EL (cell line): ENCODE results near the gene MUC5AC.
"Not testable (repeated sequence)": the region's sequence is repeated elsewhere in the genome, so short reads cannot be mapped to it uniquely, and the experiment has no call there.

Source experiments
- DNase-seq: peaks from one replicate; pipeline ENCODE4 v3.0.0-alpha.2; 2016

Gene MUC5AC

GRCh38 chr11:1242751-1243150, 85.0 kb downstream of the MUC5AC start:
- DNase-seq, result not testable (repeated sequence)

GRCh38 chr11:1243521-1243920, 85.8 kb downstream of the MUC5AC start:
- DNase-seq, result not testable (repeated sequence)

- not testable (repeated sequence) for DNase-seq
Observed at GRCh38 chr11:1244557-1244956, 86.8 kb downstream of the MUC5AC start.

DNA sequence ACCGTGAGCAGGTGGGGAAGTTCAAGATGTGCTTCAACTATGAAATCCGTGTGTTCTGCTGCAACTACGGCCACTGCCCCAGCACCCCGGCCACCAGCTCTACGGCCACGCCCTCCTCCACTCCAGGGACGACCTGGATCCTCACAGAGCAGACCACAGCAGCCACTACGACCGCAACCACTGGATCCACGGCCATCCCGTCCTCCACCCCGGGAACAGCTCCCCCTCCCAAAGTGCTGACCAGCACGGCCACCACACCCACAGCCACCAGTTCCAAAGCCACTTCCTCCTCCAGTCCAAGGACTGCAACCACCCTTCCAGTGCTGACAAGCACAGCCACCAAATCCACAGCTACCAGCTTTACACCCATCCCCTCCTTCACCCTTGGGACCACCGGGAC, 88.0 kb downstream of the MUC5AC start:
- not testable (repeated sequence) for DNase-seq

GRCh38 chr11:1246301-1246700, 88.5 kb downstream of the MUC5AC start:
- DNase-seq, result not testable (repeated sequence)

GRCh38 chr11:1247026-1247425, 89.3 kb downstream of the MUC5AC start:
- not testable (repeated sequence) for DNase-seq

DNA sequence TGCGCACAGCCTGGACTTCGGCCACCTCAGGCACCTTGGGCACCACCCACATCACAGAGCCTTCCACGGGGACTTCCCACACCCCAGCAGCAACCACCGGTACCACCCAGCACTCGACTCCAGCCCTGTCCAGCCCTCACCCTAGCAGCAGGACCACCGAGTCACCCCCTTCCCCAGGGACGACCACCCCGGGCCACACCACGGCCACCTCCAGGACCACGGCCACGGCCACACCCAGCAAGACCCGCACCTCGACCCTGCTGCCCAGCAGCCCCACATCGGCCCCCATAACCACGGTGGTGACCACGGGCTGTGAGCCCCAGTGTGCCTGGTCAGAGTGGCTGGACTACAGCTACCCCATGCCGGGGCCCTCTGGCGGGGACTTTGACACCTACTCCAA, 91.2 kb downstream of the MUC5AC start:
- DNase-seq, result not testable (repeated sequence)

- not testable (repeated sequence) for DNase-seq
Observed at GRCh38 chr11:1250411-1250810, 92.7 kb downstream of the MUC5AC start.
